GM18499 (cell line): ENCODE data around the gene DNM3.

Source experiments
- ATAC-seq: cut with Tn5 transposase; IDR thresholded peaks from one replicate; pipeline ENCODE4 v1.9.1; 2021; ENCODE audit warnings: moderate number of reproducible peaks; ENCODE audit not compliant: insufficient read depth, unreplicated experiment

Gene DNM3

DNA sequence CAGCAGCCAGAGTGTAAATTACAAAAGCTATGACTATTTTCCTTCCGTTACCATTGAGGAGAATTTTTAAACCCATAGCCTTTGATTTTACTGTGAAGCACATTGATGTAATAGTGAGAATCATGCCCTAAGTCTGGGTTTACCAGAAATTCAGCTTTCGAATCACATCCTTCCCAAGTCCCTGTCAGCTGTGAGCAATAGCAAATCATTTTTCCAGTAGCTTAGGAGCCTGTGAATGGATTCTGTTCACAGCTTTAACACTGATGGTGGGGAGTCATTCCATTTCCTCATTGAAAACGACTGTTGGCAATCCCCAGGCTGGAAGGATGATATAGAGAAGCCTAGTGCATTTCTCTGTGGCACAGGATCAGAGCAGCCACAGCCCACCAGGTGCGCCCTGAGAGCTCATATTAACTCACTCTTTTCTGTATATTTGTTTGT lies 497.0 kb downstream of the DNM3 start:
- ATAC-seq, result no peak

DNA sequence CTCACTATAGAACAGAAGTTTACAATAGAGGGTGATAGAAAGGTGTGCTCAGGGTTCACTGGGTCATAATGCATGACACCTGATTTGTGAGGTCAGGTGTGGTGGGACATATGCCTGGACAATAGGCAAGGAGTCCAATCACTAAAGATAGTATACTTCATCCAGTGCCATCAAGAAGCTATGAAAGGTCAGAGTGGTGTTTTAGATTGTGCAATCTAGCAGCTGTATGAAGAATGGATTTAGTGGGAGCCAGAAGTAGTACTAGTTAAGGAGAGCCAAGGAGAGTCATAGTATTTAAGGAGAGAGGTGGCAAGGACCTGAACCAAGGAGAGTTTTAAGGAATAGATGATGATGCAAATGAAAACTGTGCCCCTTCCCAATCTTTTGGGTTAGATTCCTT lies 498.5 kb downstream of the DNM3 start:
- ATAC-seq, result no peak

DNA sequence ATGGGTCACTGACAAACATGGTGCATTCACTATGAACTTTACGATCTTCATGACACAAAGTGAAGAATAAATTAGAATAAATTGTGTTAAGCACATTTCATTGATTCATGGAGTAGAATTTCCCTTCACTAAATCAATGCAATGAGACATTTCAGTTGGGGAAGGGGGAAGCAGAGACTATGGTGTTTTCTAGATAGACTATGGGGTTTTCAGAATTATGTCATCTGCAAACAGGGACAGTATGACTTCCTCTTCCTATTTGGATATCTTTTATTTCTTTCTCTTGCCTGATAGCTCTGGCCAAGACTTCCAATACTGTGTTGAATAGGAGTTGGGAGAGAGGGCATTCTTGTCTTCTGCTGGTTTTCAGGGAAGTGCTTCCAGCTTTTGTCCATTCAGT lies 499.2 kb downstream of the DNM3 start:
- ATAC-seq, result no peak

DNA sequence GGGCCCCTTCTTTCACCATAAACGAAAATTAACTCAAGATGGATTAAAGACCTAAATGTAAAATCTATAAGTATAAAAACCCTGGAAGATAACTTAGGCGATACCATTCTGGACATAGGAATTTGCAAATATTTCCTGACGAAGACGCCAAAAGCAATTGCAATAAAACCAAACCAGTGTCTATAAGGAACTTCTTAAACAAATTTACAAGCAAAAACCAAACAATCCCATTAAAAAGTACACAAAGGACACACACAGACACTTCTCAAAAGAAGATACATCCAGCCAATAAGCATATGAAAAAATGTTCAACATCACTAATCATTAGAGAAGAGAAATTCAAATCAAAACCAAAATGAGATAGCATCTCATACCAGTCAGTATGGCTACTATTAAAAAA lies 500.4 kb downstream of the DNM3 start:
- no peak for ATAC-seq

DNA sequence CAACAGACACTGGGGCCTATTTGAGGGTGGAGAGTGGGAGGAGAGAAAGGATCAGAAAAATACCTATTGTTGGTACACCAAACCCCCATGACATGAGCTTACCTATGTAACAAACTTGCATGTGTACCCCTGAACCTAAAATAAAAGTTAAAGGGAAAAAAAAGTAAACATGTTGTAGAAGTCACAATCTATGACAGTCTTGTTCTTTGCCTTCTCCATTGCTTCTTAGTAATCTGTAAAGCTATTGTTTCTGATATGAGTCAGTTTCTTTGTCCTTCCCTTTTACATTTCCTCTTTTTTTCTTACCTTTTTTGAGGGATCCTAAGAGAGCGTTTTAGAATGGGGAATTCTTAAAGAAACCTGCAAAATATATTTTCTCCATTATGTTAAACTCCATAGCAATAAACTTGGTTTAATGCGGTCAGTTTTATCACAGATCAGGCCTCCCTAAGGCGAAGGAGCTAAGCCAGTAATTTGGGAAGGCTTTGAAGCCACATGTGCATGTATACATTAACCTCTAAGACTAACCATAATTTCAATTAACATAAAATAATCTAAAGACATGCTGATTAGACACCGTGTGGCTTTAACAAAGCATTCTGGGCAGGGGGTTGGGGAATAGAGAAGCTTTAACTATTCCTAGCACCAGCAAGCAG lies 501.4 kb downstream of the DNM3 start:
- ATAC-seq, result peak; percentile 33

DNA sequence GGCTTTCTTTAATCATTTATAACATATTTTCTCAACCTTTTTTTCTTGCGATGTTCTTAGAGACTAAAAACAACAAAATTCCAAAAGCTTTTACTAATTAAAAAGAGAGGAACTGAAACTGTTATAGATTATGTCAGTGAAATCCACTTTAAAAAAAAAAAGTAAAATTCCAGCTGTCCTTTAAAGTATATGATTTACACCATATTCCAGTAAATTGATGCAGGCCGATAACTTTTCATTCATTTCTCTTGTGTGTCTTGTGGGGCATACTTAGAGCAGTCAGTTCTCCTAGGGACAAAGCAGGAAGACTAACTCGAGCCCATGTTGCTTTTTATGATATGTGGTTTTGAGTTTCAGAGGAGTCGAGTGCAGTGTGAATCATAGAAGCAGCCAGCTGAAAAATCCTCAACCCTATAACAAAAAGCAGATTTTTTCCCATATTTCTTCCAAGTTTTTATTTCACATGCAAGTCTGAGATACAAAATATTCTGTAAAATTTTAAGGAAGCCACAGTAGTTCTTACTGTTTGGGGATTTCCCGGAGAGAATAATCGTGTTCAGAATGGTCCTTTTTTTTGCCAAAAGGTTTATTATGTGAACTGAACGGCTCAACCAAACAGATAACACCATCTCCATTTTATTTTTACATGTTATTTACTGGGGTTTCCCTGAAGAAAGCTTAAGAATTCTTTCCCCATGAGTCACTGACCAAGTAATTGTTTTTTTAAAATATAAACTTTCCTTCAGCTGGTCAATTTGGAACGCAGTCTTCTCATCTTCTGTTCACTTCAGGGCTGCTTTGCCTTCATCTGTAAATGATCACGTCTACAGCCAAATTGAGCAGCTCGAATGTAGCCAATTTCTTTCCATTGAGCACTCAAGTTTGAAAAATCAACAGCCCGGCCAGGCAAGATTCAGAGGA lies 502.2 kb downstream of the DNM3 start:
- ATAC-seq, result no peak

DNA sequence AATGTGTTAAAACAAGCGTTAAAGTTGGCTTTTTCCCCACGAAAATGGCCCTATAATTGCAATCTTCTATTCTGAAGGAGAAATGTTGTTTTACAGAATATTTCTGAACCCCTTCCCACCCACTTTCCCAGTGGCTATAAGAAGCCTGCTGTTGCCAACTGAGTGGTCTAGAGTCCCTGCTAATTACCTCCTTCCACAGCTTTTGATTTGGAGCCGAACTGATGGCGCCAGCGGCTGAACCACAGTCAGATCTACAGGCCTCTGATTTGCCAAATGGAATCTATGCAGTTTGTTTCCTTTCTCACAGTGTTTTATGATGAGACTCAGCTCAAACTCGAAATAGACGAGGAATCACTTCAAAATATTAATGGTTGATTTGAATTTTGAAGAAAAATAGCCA lies 503.1 kb downstream of the DNM3 start:
- no peak for ATAC-seq

DNA sequence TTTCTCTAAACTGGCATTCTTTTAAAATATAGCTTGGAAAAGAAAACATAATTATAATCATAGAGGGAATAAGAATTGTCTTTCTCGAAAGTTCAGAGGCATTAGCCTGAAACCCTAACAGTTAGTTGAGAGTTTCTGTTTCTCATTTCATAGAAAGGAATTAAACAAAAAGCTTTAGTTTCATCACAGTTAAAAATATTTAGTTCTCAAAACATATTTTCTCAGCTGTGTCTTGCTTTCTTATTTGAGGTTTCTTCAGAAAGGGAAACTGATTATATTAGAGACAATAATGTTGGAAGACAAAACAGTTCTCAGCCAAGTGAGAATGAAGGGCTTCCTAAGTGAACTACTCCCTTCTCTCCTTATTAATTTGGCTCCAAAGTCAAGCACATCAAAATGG lies 503.8 kb downstream of the DNM3 start:
- ATAC-seq, result no peak

DNA sequence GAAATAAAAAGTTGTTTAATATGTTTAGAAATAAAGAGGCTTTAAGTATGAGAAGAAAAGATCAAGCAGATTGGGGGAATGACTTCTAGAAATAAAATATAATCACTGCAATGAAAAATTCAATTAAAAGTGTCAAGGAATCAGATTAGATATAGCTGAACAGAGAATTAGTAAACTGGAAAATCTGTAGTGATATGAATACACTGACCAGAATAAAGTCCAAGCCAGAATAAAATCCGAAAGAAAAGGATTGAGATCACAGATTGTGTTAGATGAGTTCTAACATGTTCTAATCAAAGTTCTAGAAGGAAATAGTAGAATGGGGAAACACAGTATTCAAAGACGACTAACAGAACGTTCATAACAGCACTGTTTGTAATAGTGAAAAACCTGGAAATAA lies 506.1 kb downstream of the DNM3 start:
- no peak for ATAC-seq

DNA sequence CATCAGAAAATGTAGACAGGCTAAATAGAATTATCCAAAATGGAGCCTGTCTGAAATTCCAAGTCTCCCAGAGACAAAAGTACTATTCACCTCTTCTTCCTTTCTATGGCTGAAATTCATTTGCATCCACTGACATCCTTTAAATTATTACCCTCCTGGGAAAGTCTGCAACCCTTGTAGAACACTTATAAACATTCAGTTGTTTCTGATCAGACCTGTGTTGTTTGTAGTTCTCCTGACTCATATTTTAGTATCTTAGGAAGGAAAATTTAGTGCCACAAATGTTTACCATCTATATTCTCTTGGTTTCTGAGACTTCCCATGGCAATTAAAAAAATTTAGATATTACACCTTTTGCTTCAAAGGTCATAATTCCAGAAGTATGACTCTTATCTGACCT lies 509.6 kb downstream of the DNM3 start:
- no peak for ATAC-seq

DNA sequence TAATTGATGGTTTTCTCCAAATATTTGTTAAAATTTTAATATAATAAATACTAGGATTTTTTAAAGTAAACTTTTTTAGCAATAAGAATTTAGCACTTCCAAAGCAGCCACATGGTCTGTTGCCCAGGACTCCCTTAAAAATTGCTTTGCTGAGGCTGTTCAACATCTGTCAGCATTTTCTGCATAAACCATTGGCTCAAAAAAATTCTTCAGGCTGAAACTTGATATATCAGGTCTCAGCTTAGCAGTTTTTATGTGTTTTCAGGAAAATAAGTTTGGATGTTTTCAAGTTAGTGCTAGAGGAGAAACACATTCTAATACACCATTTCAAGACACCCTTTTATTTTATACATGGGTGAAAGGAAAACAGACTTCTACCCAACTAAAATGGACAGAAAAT lies 510.0 kb downstream of the DNM3 start:
- no peak for ATAC-seq

DNA sequence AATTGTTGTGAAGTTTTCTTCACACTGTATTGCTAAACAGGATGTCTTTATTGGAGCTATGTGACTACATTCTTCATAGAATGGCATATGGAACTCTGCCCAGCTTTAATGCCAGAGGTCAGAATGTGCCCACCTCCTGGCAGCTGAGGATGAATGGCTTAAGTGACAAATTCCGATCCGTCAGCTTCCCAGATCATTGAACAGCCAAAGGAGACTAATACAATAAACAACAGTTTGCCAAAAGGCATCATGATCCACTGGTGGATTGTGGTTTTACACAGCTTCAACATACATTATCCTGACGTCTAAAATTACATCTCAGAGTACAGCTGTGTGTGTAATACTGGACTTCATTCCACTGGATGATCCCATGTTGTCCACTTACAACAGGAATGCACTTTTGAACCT lies 510.5 kb downstream of the DNM3 start:
- ATAC-seq, result no peak

DNA sequence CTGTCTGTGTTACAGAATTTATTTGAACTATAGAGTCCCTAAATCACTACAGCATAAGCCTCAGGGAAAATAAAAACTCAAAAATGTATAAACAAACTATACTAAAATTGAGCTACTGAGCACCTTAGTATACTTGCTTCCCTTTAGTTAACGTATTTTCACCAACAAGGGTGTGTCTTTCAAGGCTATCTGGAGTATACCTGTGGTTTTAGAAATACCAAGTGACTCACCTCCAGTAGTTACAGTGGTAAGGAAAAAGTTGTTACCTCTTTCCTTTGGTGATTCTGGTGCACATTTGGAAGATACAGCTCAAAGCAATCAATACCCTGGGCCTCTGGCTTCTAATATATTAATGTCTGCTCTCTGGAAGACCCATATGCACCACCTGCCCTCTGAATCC lies 511.1 kb downstream of the DNM3 start:
- ATAC-seq, result no peak

DNA sequence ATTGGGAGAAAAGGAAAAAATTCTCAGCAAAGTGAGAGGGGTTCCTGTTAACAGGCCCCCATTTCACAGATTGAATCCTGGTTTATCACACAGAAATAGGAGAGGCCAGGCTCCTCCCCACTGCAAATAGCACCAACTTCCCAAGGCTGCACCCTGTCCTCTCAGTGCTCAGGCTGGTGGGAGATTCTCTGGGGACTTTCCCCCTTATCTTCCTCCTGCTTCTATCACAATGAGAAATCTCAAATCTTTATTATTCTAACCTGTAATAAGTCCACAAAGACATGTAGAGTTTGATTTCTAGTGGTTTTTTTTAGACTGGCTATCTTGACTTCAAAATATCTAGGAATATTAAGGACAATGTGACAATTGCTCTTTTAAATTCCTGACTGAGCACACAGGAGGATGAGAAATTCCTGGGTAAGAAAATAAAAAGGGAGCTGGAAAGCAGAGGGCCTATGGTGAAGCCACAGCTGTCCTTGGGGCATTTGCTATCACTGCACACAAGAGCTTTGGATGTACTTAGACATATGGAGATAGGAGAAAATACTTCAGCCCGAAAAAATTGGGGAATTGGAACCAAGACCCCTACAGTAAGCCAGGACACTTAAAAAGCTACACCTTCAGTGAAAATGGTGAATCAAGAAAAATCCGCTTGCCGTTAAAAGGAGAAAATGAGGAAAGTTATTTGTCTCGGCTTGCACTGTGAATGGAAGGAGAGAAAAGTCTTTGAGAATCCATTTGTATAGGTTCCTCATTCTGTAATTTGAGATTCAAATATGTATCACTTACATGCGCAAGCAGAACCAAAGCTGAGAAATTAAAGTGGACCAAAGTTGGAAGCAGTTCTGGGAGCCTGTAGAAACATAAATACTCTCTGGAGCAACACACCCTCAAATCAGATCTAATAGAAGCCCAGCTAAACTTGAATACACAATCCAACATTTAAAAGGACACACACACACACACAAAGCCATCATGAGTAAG lies 513.3 kb downstream of the DNM3 start:
- ATAC-seq, result no peak

DNA sequence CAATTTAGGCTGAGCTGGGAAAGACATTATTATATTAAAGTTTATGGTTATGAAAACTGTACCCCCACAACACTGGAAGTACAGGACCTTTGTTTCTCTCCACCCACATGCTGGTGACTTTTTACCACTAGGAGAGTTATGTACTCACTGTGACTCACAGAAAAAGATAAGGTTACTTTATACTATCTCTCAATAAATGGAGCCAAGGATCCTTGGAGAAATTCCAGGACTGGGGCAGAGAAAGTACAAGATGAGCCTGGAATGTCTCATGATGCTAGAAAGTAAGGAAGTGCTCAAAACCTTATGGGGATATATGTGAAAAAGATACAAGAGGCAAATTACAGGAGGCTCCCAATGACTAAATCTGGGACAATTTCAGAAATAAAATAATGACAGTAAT lies 515.3 kb downstream of the DNM3 start:
- no peak for ATAC-seq

DNA sequence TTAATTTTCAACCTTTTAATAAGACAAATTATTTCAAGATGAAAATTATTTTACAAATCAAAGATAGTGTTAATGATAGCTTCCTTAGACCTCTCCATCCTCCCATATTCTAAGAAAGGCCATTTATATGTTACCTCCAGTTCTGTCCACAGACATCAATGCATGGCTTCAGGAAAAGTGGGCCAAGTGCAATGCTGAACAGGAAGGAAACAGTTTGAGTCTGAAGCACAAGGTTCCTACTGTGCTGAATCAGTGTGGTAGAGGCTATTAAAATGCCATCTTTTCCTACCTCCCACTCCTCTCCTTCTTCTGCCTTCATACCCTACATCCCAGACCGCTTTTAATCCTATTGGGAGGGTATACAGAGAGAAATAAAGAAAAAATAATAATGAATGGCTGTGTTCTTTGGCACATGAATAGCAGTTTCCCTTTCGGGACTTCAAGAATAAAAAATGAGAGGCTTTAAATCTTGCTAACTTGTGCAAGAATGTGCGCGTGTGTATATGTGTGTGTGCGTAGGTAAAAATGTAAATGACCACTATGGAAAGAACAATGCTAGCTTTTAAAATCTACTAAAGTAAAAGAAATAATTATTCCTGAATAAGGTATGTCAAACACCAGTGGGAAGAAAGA lies 516.6 kb downstream of the DNM3 start:
- ATAC-seq, result peak; percentile 10

DNA sequence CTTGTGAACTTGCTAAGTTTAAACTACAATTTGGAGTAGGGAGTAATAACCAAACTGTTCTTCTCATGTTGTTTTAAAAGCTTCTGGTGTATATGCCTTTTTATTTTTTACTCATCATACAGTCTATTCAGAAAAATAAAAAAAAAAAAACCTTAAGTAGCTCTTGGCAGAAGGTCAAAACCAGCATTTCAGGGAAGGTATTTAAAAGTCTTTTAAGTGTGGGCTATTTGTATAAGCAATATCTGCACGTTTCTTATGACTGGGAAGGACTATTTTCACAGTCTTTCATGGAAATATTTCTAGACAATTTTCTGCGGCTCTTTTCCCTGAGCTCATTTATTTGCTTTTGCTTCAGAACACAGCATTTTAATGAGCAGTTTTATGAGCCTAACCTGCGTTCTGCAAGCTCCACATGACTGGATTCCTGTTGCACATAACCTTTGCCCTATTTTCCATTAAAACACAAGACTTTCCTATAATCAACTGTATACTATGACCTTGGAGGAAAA lies 518.2 kb downstream of the DNM3 start:
- ATAC-seq, result no peak

DNA sequence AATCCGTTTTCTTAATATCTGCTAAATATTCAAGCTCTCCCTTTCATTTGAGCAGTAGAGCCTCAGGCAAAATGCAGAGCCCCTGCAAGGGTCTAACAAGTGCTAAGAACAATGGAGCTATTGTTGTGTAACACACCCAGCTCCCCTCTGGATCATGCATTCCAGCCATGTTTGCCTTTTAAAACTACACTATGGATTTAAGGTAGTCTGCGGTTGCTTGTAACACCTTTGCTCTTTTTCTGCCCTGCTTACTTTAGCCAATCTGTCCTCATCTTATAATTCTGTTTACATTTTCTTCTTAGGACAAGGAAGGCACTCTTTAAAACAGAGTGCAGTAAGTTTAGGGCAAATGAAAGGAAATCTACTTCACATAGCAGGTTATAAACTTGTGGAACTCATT lies 519.2 kb downstream of the DNM3 start:
- ATAC-seq, result no peak

DNA sequence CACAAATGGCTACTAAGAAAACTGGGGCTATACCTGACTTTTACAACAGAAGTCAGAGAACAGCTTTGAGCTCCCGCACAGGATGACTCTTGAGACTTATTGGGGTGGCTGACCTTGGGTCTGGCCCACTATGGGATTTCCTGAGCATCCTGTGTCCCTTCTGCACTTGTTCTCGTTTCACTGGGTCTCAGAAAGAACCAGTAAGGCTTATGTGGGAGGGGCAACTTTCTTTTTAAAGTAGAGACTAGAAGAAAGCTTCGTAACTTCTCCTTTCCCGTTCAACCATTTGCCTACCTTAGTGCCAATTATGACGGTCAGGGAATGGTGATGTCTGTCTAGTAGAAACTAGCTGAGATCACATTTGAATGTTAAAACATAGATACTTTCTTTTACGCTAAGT lies 519.7 kb downstream of the DNM3 start:
- ATAC-seq, result no peak

DNA sequence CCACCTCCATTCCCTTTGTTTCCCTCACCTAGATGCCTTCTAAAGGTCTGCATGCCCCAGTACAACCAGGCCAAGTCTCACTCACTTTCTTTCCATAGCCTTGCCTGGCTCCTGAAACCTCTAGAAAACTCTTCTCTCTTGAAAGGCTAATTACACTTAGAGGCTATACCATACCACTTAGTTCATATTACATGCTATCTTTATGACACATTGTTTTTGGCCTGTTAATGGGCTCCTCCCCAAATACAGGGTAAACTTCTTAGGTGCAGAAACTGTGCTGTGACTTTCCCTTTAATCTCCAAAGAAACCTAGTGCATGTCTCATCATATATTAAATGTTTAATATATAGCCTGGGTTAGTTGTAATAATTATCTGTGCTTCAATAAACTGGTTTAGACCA lies 522.6 kb downstream of the DNM3 start:
- no peak for ATAC-seq
